Renal pelvis (tissue), 4 donors: ENCODE measurements around the gene LMNB1. TPM values are rescaled to one million over a fixed set of nuclear protein-coding genes. Genes with fewer than 3 reads are reported as not detected.

ENCODE experiments used
- DNase-seq: peaks from one replicate; pipeline ENCODE4 v3.0.0-alpha.2; 2013
- polyA plus RNA-seq, 3 donors: library from polyadenylated mRNA; unstranded; fragments of 120-200 nt; gene quantifications; one replicate each; pipeline ENCODE4 v1.2.1, GENCODE V29; 2013; ENCODE audit not compliant: insufficient read length in 3 of 3

LMNB1 gene
- polyA plus RNA-seq, 3 donors: 110 to 142 (median 114) TPM

GRCh38 chr5:126881821-126882600 is 105.1 kb downstream of the LMNB1 start:
- no peak for DNase-seq

- no peak for DNase-seq
Measured at GRCh38 chr5:126883564-126884245, 106.8 kb downstream of the LMNB1 start.

GRCh38 chr5:126884269-126884819 is 107.4 kb downstream of the LMNB1 start:
- DNase-seq: no peak

Other genes starting within 250 kb of the LMNB1 start
- 100 to 1,000 TPM; 146 to 167 (median 166) TPM for gene ALDH7A1, start 181.9 kb upstream of the LMNB1 start, polyA plus RNA-seq
- gene PHAX, start 176.2 kb upstream of the LMNB1 start, polyA plus RNA-seq: 10 to 100 TPM; 60.6 to 80.2 (median 68.9) TPM